Measurements from ENCODE around the gene GALNS. TPM values are rescaled to one million over a fixed set of nuclear protein-coding genes. Genes with fewer than 3 reads are reported as not detected.

The GALNS gene
- total and polyA plus RNA-seq, 3 donors from 2014 or later, result 55.9 to 94.4 (median 65.3) TPM

DNA sequence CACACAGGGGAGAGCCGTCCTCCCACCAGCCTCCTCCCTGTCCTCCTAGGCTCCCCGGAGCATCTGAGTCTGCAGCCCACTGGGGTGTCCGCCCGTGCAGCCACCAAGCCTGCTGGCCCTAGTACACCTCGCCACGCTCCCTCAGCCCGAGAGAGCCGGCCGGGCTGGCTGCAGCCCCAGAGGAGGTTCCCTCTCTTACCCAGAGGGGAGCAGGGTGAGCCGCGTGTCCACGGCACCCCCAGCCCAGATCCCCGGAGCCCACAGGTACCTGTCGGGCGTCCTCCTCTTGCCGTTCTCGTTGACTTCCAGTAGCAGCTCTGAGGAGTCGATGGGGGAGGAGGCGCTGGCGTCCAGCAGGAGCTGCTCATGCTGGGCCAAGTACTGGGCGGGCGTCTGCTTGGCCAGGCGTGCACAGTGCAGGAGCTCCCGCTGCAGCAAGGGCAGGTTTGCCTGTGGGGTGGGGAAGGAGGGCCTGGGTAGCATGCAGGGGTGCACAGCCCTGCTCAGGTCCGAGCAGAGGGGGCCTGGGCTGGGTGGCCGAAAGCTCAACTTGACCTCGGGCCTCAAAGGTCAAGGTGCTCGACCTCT is 29.0 kb upstream of the GALNS start:
- 91 to 92% methylated on average over 11 to 28 of the region's 28 CpGs for WGBS, 2 donors
- DNase-seq, result no peak
- H3K27me3 ChIP-seq, result no peaks in the 10 kb centered on the region
- TF ChIP-seq CTCF (IDR thresholded peaks at IDR 0.05), result no peak
- no peak for TF ChIP-seq POLR2A (IDR thresholded peaks at IDR 0.05)
- no peaks in the 10 kb centered on the region for H3K36me3 ChIP-seq (ENCODE audit: low read depth, missing control alignments)
- no peak overlapping the region for H3K27ac ChIP-seq
- no peak overlapping the region for H3K4me3 ChIP-seq
- intact Hi-C loops (cut with DNase I; ENCODE audit: low total_unique reads), result no loop called here
- no peaks in the 10 kb centered on the region for H3K9me3 ChIP-seq
- peaks cover 6% of the 10 kb centered on the region for H3K4me1 ChIP-seq

DNA sequence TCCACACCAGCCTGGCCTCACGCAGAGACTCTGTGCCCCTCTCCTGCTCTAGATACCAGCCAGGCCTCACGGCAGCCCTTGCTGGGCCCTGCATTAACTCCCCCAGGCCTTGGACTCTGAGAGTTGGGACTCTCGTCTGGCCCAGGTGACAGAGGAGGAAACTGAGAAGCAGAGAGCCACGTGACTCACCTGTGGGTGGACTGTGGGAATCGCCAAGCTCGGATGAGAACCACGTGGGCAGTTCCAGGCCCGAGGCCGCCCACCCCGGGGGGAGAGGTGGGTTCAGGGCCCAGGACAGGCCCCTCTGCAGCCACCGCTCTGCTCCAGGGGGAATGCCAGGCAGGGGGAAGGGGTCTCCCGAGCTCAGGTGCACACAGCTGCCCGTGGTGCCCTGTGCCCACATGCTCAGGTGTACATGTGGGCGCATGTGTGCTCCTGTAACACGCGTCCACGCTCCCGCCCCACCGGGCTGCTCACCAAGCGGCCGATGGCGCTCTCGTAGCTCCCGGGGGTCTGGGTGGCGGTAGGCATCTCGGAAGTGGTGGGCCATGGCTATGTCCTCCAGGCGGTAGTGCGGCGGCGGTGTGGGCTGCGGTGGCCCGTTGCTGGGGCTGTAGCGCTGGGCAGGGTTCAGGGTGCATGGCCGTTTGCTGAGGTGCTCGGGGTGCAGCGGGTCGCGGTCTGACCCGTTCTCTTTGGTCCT is 28.0 kb upstream of the GALNS start:
- no peaks in the 10 kb centered on the region for H3K36me3 ChIP-seq (ENCODE audit: low read depth, missing control alignments)

GRCh38 chr16:88883946-88884345 is 27.2 kb upstream of the GALNS start:
- no peaks in the 10 kb centered on the region for H3K27me3 ChIP-seq
- WGBS, 2 donors, result 79 to 95% methylated on average over 9 to 10 of the region's 11 CpGs

More for the DNA sequence above, 28.0 kb upstream of the GALNS start:
- intact Hi-C loops (cut with DNase I; ENCODE audit: low total_unique reads), result no loop called here
- TF ChIP-seq POLR2A (IDR thresholded peaks at IDR 0.05) (no peak), CTCF (IDR thresholded peaks at IDR 0.05) (no peak)
- Histone ChIP-seq H3K9me3 (no peaks in the 10 kb centered on the region), H3K4me1 (peaks cover 6% of the 10 kb centered on the region), H3K27me3 (no peaks in the 10 kb centered on the region), H3K4me3 (no peak overlapping the region), H3K27ac (no peak overlapping the region)
- WGBS, 2 donors, result 94 to 95% methylated on average over 3 to 39 of the region's 39 CpGs
- DNase-seq, result no peak

GRCh38 chr16:88883117-88883895 is 26.6 kb upstream of the GALNS start:
- TF ChIP-seq POLR2A (IDR thresholded peaks at IDR 0.05) (no peak), CTCF (IDR thresholded peaks at IDR 0.05) (no peak)
- 91 to 94% methylated on average over 24 to 49 of the region's 49 CpGs for WGBS, 2 donors
- H3K36me3 ChIP-seq (ENCODE audit: low read depth, missing control alignments), result no peaks in the 10 kb centered on the region

More at GRCh38 chr16:88883946-88884345, 27.2 kb upstream of the GALNS start:
- H3K4me1 ChIP-seq, result peaks cover 6% of the 10 kb centered on the region
- no peak overlapping the region for H3K4me3 ChIP-seq
- no peaks in the 10 kb centered on the region for H3K9me3 ChIP-seq
- intact Hi-C loops (cut with DNase I; ENCODE audit: low total_unique reads), result no loop called here
- no peak for DNase-seq
- H3K36me3 ChIP-seq (ENCODE audit: low read depth, missing control alignments), result no peaks in the 10 kb centered on the region
- TF ChIP-seq POLR2A (IDR thresholded peaks at IDR 0.05) (no peak), CTCF (IDR thresholded peaks at IDR 0.05) (no peak)
- H3K27ac ChIP-seq, result no peak overlapping the region

More at GRCh38 chr16:88883117-88883895, 26.6 kb upstream of the GALNS start:
- intact Hi-C loops (cut with DNase I; ENCODE audit: low total_unique reads), result no loop called here
- no peak for DNase-seq
- Histone ChIP-seq H3K27me3 (no peaks in the 10 kb centered on the region), H3K9me3 (no peaks in the 10 kb centered on the region), H3K27ac (no peak overlapping the region), H3K4me1 (peaks cover 6% of the 10 kb centered on the region), H3K4me3 (no peak overlapping the region)
